GM12873 (cell line): ENCODE data around the gene C19orf73.

ENCODE experiments used
- CTCF ChIP-seq: IDR thresholded peaks from 2 replicates; pipeline ENCODE4 v1.5.1; 2012; ENCODE audit warnings: low read depth, mild to moderate bottlenecking, moderate library complexity, low read length, control low read depth; ENCODE audit not compliant: insufficient read depth; ENCODE audit errors: missing control alignments

C19orf73 gene

GRCh38 chr19:49152119-49152550, 33.2 kb upstream of the C19orf73 start:
- no peak for TF ChIP-seq CTCF

GRCh38 chr19:49151267-49152118, 32.5 kb upstream of the C19orf73 start:
- no peak for TF ChIP-seq CTCF

- no peak for TF ChIP-seq CTCF
Observed at GRCh38 chr19:49150944-49151243, 32.0 kb upstream of the C19orf73 start.

- no peak for TF ChIP-seq CTCF
Observed at GRCh38 chr19:49150106-49150943, 31.4 kb upstream of the C19orf73 start.

DNA sequence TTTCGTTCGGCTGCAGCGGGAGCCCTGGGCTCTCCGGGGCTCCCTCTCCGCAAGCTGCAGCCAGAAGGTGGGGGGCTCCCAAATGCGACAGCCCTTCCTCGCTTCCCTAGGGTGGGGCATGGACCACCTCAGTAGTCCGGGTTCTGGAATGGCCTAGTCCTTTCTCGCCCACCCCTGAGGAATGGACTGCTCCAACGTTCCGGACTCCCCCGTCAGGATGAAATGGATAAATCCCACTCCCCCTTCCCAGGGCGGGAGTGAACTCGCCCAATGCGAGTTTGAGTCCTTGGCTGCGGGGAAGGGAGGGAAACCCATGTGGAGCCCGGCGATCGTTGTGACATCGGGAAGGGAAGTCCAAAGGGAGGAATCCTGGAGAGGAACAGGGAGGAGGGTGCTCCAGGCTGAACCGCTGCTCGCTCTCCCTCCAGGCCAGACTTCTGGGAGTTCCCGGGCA, 30.7 kb upstream of the C19orf73 start:
- TF ChIP-seq CTCF = no peak

GRCh38 chr19:49148784-49149651, 30.1 kb upstream of the C19orf73 start:
- TF ChIP-seq CTCF = no peak
